ENCODE results near the gene IGLL5.

GRCh38 chr22:22865311-22866072 lies 22.1 kb upstream of the IGLL5 start:
- no peak for TF ChIP-seq REST (tag by site-specific recombination; IDR thresholded peaks at IDR 0.05)
- TF ChIP-seq ZNF184 (tag by site-specific recombination; IDR thresholded peaks at IDR 0.05): no peak
- TF ChIP-seq ZBTB49 (tag by site-specific recombination; IDR thresholded peaks at IDR 0.05; ENCODE audit: low read depth): no peak
- no peak for TF ChIP-seq ZNF560 (tag by site-specific recombination; IDR thresholded peaks at IDR 0.05; ENCODE audit: borderline replicate concordance)
- no peak for TF ChIP-seq ZNF561 (tag by site-specific recombination; IDR thresholded peaks at IDR 0.05; ENCODE audit: borderline replicate concordance)
- TF ChIP-seq ZNF24 (tag by site-specific recombination; IDR thresholded peaks at IDR 0.05): no peak
